Trophoblast cell (in vitro differentiated cells and primary cell): ENCODE measurements around the gene KIF23.

ENCODE experiments used
- DNase-seq, 2 donors: peaks; one replicate each; pipeline ENCODE4 v3.0.0-alpha.2; 2016
- H2AFZ ChIP-seq: 2 replicates; pipeline ENCODE4 v1.6.1; 2013; ENCODE audit warnings: low read length, moderate library complexity, mild to moderate bottlenecking; ENCODE audit not compliant: insufficient read depth, poor library complexity
- H2AK5ac ChIP-seq: 2 replicates; pipeline ENCODE4 v1.6.1; 2013; ENCODE audit warnings: mild to moderate bottlenecking, low read length
- H2BK120ac ChIP-seq: 2 replicates; pipeline ENCODE4 v1.6.1; 2013; ENCODE audit warnings: low read length, mild to moderate bottlenecking, moderate library complexity; ENCODE audit not compliant: insufficient read depth, poor library complexity
- H2BK12ac ChIP-seq: 2 replicates; pipeline ENCODE4 v1.6.1; 2013; ENCODE audit warnings: mild to moderate bottlenecking, low read length, moderate library complexity
- H2BK5ac ChIP-seq: 2 replicates; pipeline ENCODE4 v1.6.1; 2013; ENCODE audit warnings: low read length, low read depth, moderate library complexity, mild to moderate bottlenecking; ENCODE audit not compliant: poor library complexity
- H3K14ac ChIP-seq: 2 replicates; pipeline ENCODE4 v1.6.1; 2013; ENCODE audit warnings: mild to moderate bottlenecking, low read length
- H3K18ac ChIP-seq: 2 replicates; pipeline ENCODE4 v1.6.1; 2013; ENCODE audit warnings: mild to moderate bottlenecking, low read length
- H3K23ac ChIP-seq: 2 replicates; pipeline ENCODE4 v1.6.1; 2013; ENCODE audit warnings: low read length
- H3K27ac ChIP-seq: 2 replicates; pipeline ENCODE4 v1.5.1; 2013; ENCODE audit warnings: low read depth, mild to moderate bottlenecking, inconsistent platforms, low read length, moderate library complexity
- H3K27me3 ChIP-seq: 2 replicates; pipeline ENCODE4 v1.6.1; 2013; ENCODE audit warnings: inconsistent platforms, mild to moderate bottlenecking, low read length, moderate library complexity; ENCODE audit not compliant: insufficient read depth
- H3K36me3 ChIP-seq, 2 experiments: 1 replicate in 1 of 2; 2 replicates in 1 of 2; pipeline ENCODE4 v1.6.1; 2013; ENCODE audit warnings: low read length in 2 of 2, mild to moderate bottlenecking in 2 of 2, moderate library complexity in 1 of 2; ENCODE audit not compliant: insufficient read depth in 2 of 2, control insufficient read depth in 1 of 2
- H3K4ac ChIP-seq: 2 replicates; pipeline ENCODE4 v1.6.1; 2013; ENCODE audit warnings: low read depth, mild to moderate bottlenecking, low read length, moderate library complexity
- H3K4me1 ChIP-seq, 2 experiments: 1 replicate in 1 of 2; 2 replicates in 1 of 2; pipeline ENCODE4 v1.6.1; 2013; ENCODE audit warnings: low read length in 2 of 2, mild to moderate bottlenecking in 2 of 2, moderate library complexity in 1 of 2; ENCODE audit not compliant: insufficient read depth in 2 of 2, control insufficient read depth in 1 of 2
- H3K4me2 ChIP-seq: 2 replicates; pipeline ENCODE4 v1.6.1; 2013; ENCODE audit warnings: inconsistent platforms, mild to moderate bottlenecking, low read length, moderate library complexity
- H3K4me3 ChIP-seq: 2 replicates; pipeline ENCODE4 v1.5.1; 2013; ENCODE audit warnings: mild to moderate bottlenecking, low read depth, low read length, inconsistent platforms
- H3K79me1 ChIP-seq: one replicate; pipeline ENCODE4 v1.6.1; 2013; ENCODE audit warnings: low read length
- H3K79me2 ChIP-seq: 2 replicates; pipeline ENCODE4 v1.6.1; 2013; ENCODE audit warnings: low read length, mild to moderate bottlenecking; ENCODE audit not compliant: control insufficient read depth, insufficient read depth, poor library complexity
- H3K9ac ChIP-seq: 2 replicates; pipeline ENCODE4 v1.6.1; 2013; ENCODE audit warnings: mild to moderate bottlenecking, low read length
- H3K9me3 ChIP-seq: 2 replicates; pipeline ENCODE4 v1.6.1; 2013; ENCODE audit warnings: low read depth, mild to moderate bottlenecking, control low read depth, inconsistent platforms, low read length; ENCODE audit not compliant: insufficient read depth
- H4K12ac ChIP-seq: 2 replicates; pipeline ENCODE4 v1.6.1; 2013; ENCODE audit warnings: low read depth, mild to moderate bottlenecking, low read length, moderate library complexity
- H4K8ac ChIP-seq: 2 replicates; pipeline ENCODE4 v1.6.1; 2013; ENCODE audit warnings: low read depth, mild to moderate bottlenecking, low read length, moderate library complexity
- H4K91ac ChIP-seq: one replicate; pipeline ENCODE4 v1.6.1; 2013; ENCODE audit warnings: low read depth, mild to moderate bottlenecking, low read length, moderate library complexity
- WGBS: extraction: QIAGEN DNeasy Blood & Tissue Kit; methylation state at CpG from one replicate; pipeline ENCODE4 v1.1.7; 2013; ENCODE audit warnings: missing lambda C conversion rate; ENCODE audit not compliant: insufficient read length, insufficient coverage; ENCODE audit errors: extremely low coverage; 5-methylcytosine and 5-hydroxymethylcytosine counted together

KIF23 gene

DNA sequence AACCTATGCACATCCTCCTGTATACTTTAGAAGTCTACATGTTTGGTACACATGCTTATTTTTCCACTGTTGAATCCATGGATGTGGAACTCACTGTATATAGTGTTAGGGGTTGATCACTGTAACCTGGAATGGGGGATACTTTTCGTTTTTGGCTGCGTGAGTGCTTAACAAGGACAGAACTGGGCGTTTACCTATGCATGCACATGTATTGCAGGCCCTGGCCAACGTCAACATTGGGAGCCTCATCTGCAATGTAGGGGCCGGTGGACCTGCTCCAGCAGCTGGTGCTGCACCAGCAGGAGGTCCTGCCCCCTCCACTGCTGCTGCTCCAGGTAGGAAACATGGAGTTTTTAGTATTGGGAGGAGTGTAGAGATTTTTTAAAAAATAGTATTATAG lies 40.8 kb downstream of the KIF23 start:
- H3K4me2 ChIP-seq: no peak overlapping the region
- no peak overlapping the region for H2BK5ac ChIP-seq
- H2BK12ac ChIP-seq: no peak overlapping the region
- no CpG with 5 or more reads among the region's 5 CpGs for WGBS
- no peak overlapping the region for H3K4ac ChIP-seq
- H3K79me1 ChIP-seq: peaks cover 9% of the 10 kb centered on the region
- H2AFZ ChIP-seq: no peak overlapping the region
- H3K27me3 ChIP-seq: no peaks in the 10 kb centered on the region
- H3K4me1 ChIP-seq: peaks cover 3 to 5% of the 10 kb centered on the region in 2 experiments
- no peak overlapping the region for H3K4me3 ChIP-seq
- H3K18ac ChIP-seq: no peak overlapping the region
- DNase-seq: no peak
- no peak overlapping the region for H4K12ac ChIP-seq
- no peak overlapping the region for H2BK120ac ChIP-seq
- H3K9me3 ChIP-seq: no peaks in the 10 kb centered on the region
- H3K36me3 ChIP-seq: peaks cover 8 to 18% of the 10 kb centered on the region in 2 experiments
- no peak overlapping the region for H3K9ac ChIP-seq
- no peak overlapping the region for H4K91ac ChIP-seq
- H3K27ac ChIP-seq: no peak overlapping the region
- no peak overlapping the region for H3K14ac ChIP-seq
- no peak overlapping the region for H4K8ac ChIP-seq
- peaks cover 12% of the 10 kb centered on the region for H3K79me2 ChIP-seq
- H2AK5ac ChIP-seq: no peak overlapping the region
- H3K23ac ChIP-seq: no peak overlapping the region

- no peak overlapping the region for H4K12ac ChIP-seq
- no peak overlapping the region for H3K4me3 ChIP-seq
- H3K79me2 ChIP-seq: peaks cover 12% of the 10 kb centered on the region
- H3K4me1 ChIP-seq: peaks cover 3 to 5% of the 10 kb centered on the region in 2 experiments
- no peak overlapping the region for H4K91ac ChIP-seq
- no peak overlapping the region for H2AFZ ChIP-seq
- no peak overlapping the region for H3K23ac ChIP-seq
- no peak overlapping the region for H3K4me2 ChIP-seq
- no peak overlapping the region for H3K18ac ChIP-seq
- peaks cover 8 to 18% of the 10 kb centered on the region in 2 experiments for H3K36me3 ChIP-seq
- no peak overlapping the region for H3K9ac ChIP-seq
- no peaks in the 10 kb centered on the region for H3K9me3 ChIP-seq
- no peaks in the 10 kb centered on the region for H3K27me3 ChIP-seq
- H3K27ac ChIP-seq: no peak overlapping the region
- no peak overlapping the region for H2BK5ac ChIP-seq
- no peak overlapping the region for H4K8ac ChIP-seq
- H2BK12ac ChIP-seq: no peak overlapping the region
- H3K4ac ChIP-seq: no peak overlapping the region
- H3K79me1 ChIP-seq: peaks cover 9% of the 10 kb centered on the region
- H2AK5ac ChIP-seq: no peak overlapping the region
- no peak overlapping the region for H3K14ac ChIP-seq
- no CpG with 5 or more reads among the region's 13 CpGs for WGBS
- DNase-seq: no peak
- no peak overlapping the region for H2BK120ac ChIP-seq
These were observed 42.3 kb downstream of the KIF23 start for GRCh38 chr15:69456208-69457166.

DNA sequence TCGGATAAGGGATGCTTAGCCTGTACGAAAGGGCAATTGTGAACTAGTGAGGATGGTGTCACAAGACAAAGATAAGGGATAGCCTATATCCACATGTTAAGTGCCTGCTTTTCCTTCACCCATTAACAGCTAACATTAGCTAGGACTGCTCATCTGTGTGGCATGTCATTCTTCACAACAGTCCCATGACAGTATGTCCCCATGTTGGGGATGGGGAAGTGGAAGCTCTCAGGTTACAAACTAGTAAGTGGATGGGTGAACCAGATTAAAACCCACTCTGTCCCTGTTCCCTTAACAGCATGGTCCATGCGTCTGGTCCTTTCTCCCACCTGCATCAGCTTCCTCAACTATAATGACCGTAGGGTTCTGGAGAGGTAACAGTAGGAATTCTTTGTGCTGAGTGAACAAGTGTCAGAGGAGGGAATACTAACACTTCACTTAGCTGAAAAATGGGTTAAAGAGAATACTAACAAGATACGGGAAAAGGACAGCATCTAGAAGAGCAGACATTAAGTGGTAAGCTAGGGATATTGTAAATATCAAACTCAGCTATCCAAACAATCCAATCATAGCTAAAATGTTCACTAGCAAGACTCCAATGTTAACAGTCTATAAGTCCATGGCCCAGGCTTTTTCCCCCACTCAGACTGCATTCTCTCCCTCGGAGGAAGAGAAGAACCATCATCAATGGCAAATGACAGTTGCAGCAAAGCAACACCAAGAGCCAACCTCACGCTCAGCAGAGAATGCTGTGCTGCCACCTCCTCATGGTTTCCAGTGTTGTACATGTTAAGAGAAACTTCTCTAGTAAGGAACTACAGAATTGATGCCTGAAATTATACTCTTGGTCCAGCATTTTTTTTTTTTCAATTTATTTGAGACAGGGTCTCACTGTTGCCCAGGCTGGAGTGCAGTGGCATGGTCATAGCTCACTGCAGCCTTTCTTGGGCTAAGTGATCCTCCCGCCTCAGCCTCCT lies 43.4 kb downstream of the KIF23 start:
- no peak overlapping the region for H2BK12ac ChIP-seq
- H3K4me1 ChIP-seq: peaks cover 2 to 5% of the 10 kb centered on the region in 2 experiments
- H4K91ac ChIP-seq: no peak overlapping the region
- H4K12ac ChIP-seq: no peak overlapping the region
- H3K9me3 ChIP-seq: no peaks in the 10 kb centered on the region
- H3K4me2 ChIP-seq: no peak overlapping the region
- DNase-seq: peak in 1 of 2 donors; percentile 48
- no peak overlapping the region for H3K4ac ChIP-seq
- peaks cover 12% of the 10 kb centered on the region for H3K79me2 ChIP-seq
- H3K9ac ChIP-seq: no peak overlapping the region
- no peak overlapping the region for H2AFZ ChIP-seq
- WGBS: no CpG with 5 or more reads among the region's 8 CpGs
- H3K27ac ChIP-seq: no peak overlapping the region
- no peak overlapping the region for H3K18ac ChIP-seq
- no peak overlapping the region for H2AK5ac ChIP-seq
- no peaks in the 10 kb centered on the region for H3K27me3 ChIP-seq
- no peak overlapping the region for H2BK120ac ChIP-seq
- H3K4me3 ChIP-seq: no peak overlapping the region
- H3K14ac ChIP-seq: no peak overlapping the region
- peaks cover 8 to 18% of the 10 kb centered on the region in 2 experiments for H3K36me3 ChIP-seq
- H3K23ac ChIP-seq: no peak overlapping the region
- peaks cover 7% of the 10 kb centered on the region for H3K79me1 ChIP-seq
- no peak overlapping the region for H2BK5ac ChIP-seq
- H4K8ac ChIP-seq: no peak overlapping the region

DNA sequence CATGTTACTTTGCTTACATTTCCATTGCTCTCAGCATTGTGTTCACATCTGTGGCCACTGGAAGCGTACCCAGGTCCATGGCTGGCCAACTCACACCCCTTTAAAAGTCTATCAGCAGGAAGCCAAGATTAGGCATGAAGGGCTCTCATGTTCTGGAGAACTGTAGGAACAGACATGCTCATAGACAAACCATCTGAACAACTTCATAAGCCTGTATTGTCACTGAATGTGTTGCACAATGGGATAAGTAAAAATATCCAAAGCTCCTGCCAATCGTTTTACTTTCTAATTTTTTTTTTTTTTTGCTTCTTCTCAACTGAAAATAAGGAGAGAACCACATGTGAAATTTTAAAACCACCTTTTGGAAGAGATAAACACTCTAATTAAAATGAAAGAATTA lies 44.9 kb downstream of the KIF23 start:
- WGBS: no CpG with 5 or more reads among the region's 2 CpGs
- no peak overlapping the region for H2AFZ ChIP-seq
- H3K4me2 ChIP-seq: no peak overlapping the region
- H4K91ac ChIP-seq: no peak overlapping the region
- no peaks in the 10 kb centered on the region for H3K9me3 ChIP-seq
- H3K79me2 ChIP-seq: peaks cover 3% of the 10 kb centered on the region
- H3K4ac ChIP-seq: no peak overlapping the region
- no peak overlapping the region for H2BK12ac ChIP-seq
- no peak overlapping the region for H3K9ac ChIP-seq
- H3K23ac ChIP-seq: no peak overlapping the region
- no peak overlapping the region for H3K27ac ChIP-seq
- H4K12ac ChIP-seq: no peak overlapping the region
- no peaks in the 10 kb centered on the region for H3K27me3 ChIP-seq
- no peak overlapping the region for H3K4me3 ChIP-seq
- H4K8ac ChIP-seq: no peak overlapping the region
- H3K79me1 ChIP-seq: peaks cover 5% of the 10 kb centered on the region
- no peak overlapping the region for H2BK120ac ChIP-seq
- H2AK5ac ChIP-seq: no peak overlapping the region
- no peak overlapping the region for H3K18ac ChIP-seq
- peaks cover 5 to 7% of the 10 kb centered on the region in 2 experiments for H3K4me1 ChIP-seq
- peaks cover 8 to 16% of the 10 kb centered on the region in 2 experiments for H3K36me3 ChIP-seq
- no peak overlapping the region for H3K14ac ChIP-seq
- H2BK5ac ChIP-seq: no peak overlapping the region
- DNase-seq: no peak
